CD4-positive, CD25-positive, alpha-beta regulatory T cell (primary cell): ENCODE data around the gene MRPS11. TPM values are rescaled to one million over a fixed set of nuclear protein-coding genes. Genes with fewer than 3 reads are reported as not detected.

Source experiments
- ATAC-seq, 2 donors: fragments of 150-1000 bp; cut with Tn5 transposase; one replicate each; pipeline ENCODE4 v1.10.0; 2021; ENCODE audit warnings: low read depth in 2 of 2, moderate number of reproducible peaks in 2 of 2, moderate library complexity in 1 of 2
- DNase-seq, 3 donors: peaks; one replicate each; pipeline versions ENCODE4 v3.0.0 to v3.0.0-alpha.2; 2012 to 2022; ENCODE audit warnings: mixed read lengths in 1 of 3
- H3K27ac ChIP-seq: one replicate; pipeline ENCODE4 v1.7.0; 2013; ENCODE audit warnings: mild to moderate bottlenecking, low read length; ENCODE audit not compliant: insufficient read depth, poor library complexity, severe bottlenecking
- H3K27me3 ChIP-seq: one replicate; pipeline ENCODE4 v1.7.0; 2013; ENCODE audit warnings: low read length; ENCODE audit not compliant: control insufficient read depth, insufficient read depth
- H3K36me3 ChIP-seq: one replicate; pipeline ENCODE4 v1.7.0; 2013; ENCODE audit warnings: mild to moderate bottlenecking, low read length, moderate library complexity; ENCODE audit not compliant: control insufficient read depth, insufficient read depth
- H3K4me1 ChIP-seq: 2 replicates; pipeline ENCODE4 v1.7.0; 2013; ENCODE audit warnings: mild to moderate bottlenecking, low read length; ENCODE audit not compliant: insufficient read depth, control insufficient read depth, poor library complexity, severe bottlenecking
- H3K4me3 ChIP-seq: one replicate; pipeline ENCODE4 v1.7.0; 2013; ENCODE audit warnings: low read depth, mild to moderate bottlenecking, low read length, moderate library complexity
- H3K9me3 ChIP-seq, 2 experiments: 1 replicate in 1 of 2; 2 replicates in 1 of 2; pipeline ENCODE4 v1.7.0; 2013; ENCODE audit warnings: low read length in 2 of 2, mild to moderate bottlenecking in 1 of 2, moderate library complexity in 1 of 2; ENCODE audit not compliant: control insufficient read depth in 2 of 2
- H3K27ac Mint-ChIP-seq, 3 donors: one replicate each; pipeline ENCODE4 v1.8.0; 2020 to 2022; ENCODE audit warnings: mild to moderate bottlenecking in 3 of 3, mixed read lengths in 3 of 3, moderate library complexity in 2 of 3
- H3K27me3 Mint-ChIP-seq: one replicate; pipeline ENCODE4 v1.8.0; 2022; ENCODE audit warnings: mild to moderate bottlenecking, mixed read lengths
- H3K36me3 Mint-ChIP-seq: one replicate; pipeline ENCODE4 v1.8.0; 2020; ENCODE audit warnings: mixed read lengths
- H3K4me1 Mint-ChIP-seq, 4 donors: one replicate each; pipeline ENCODE4 v1.8.0; 2020 to 2022; ENCODE audit warnings: mixed read lengths in 4 of 4, mild to moderate bottlenecking in 1 of 4
- H3K4me3 Mint-ChIP-seq, 4 donors: one replicate each; pipeline ENCODE4 v1.8.0; 2020 to 2022; ENCODE audit warnings: mild to moderate bottlenecking in 4 of 4, mixed read lengths in 4 of 4, moderate library complexity in 3 of 4
- H3K9me3 Mint-ChIP-seq, 7 donors: one replicate each; pipeline ENCODE4 v1.8.0; 2020 to 2022; ENCODE audit warnings: mixed read lengths in 7 of 7, mild to moderate bottlenecking in 3 of 7, moderate library complexity in 2 of 7
- polyA plus RNA-seq, 4 donors: library from polyadenylated mRNA; unstranded; fragments of 300-500 nt; fragmentation: Illumina TruSeq; gene quantifications; one replicate each; pipeline ENCODE4 v1.2.3, GENCODE V29; 2021
- total RNA-seq: library from RNA; stranded (reverse); gene quantifications from one replicate; pipeline ENCODE4 v1.2.3, GENCODE V29; 2022

Gene MRPS11
- total and polyA plus RNA-seq, 5 donors from 2014 or later = 21.8 to 64.2 (median 58.1) TPM

GRCh38 chr15:88448991-88449461, 18.5 kb upstream of the MRPS11 start:
- Mint-ChIP-seq H3K4me1 (peaks cover 0 to 6% (median 5%) of the 10 kb centered on the region in 4 donors), H3K27ac (no peak overlapping the region), H3K36me3 (no peaks in the 10 kb centered on the region), H3K9me3 (peaks cover 0 to 12% (median 4%) of the 10 kb centered on the region in 7 donors), H3K4me3 (no peak overlapping the region), H3K27me3 (peaks cover 18% of the 10 kb centered on the region)
- H3K27ac ChIP-seq = no peak overlapping the region
- H3K9me3 ChIP-seq = no peaks in the 10 kb centered on the region
- DNase-seq (no peak), ATAC-seq (no peak)
- H3K27me3 ChIP-seq = no peaks in the 10 kb centered on the region
- no peaks in the 10 kb centered on the region for H3K36me3 ChIP-seq
- H3K4me3 ChIP-seq = no peak overlapping the region
- no peaks in the 10 kb centered on the region for H3K4me1 ChIP-seq

GRCh38 chr15:88449581-88449980, 17.9 kb upstream of the MRPS11 start:
- no peak overlapping the region for H3K4me3 ChIP-seq
- peaks cover 0 to 6% (median 2%) of the 10 kb centered on the region in 7 donors for H3K9me3 Mint-ChIP-seq
- H3K27ac Mint-ChIP-seq = no peak overlapping the region
- ATAC-seq (no peak), DNase-seq (no peak)
- peaks cover 0 to 6% (median 5%) of the 10 kb centered on the region in 4 donors for H3K4me1 Mint-ChIP-seq
- no peaks in the 10 kb centered on the region for H3K27me3 ChIP-seq
- H3K4me3 Mint-ChIP-seq = no peak overlapping the region
- H3K27me3 Mint-ChIP-seq = peaks cover 18% of the 10 kb centered on the region
- no peaks in the 10 kb centered on the region for H3K36me3 ChIP-seq
- H3K27ac ChIP-seq = no peak overlapping the region
- H3K4me1 ChIP-seq = no peaks in the 10 kb centered on the region
- H3K36me3 Mint-ChIP-seq = no peaks in the 10 kb centered on the region
- no peaks in the 10 kb centered on the region for H3K9me3 ChIP-seq

DNA sequence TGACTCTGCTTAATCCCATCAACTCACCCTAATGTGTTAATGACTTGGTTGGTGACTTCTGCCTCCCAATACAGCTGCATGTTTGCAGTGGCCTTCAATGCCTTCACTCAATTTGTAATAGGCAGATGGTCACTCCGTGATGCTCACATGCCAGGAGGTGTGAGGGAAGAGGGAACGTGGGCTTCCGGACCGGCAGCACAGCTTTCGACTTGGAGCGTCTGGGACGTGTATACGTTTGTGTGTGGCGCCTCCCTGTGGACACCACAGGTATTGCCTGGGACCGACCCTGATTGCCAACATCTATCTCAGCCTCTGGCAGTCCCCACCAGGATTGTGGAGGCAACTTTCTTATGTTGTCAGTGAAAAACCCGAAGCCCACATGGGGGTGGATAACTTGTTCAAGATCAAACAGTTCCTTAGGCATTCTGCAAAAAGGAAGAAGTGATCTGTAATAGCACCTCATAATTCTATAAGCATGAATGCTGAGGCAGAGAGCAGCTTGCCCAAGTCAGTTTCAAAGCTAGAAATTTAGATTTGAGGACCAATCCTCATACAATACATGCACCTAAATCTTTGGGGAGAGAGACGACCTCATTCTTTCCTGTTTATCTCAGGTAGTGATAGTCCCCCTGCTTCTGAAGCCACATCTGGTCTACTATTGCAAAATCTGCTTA, 17.2 kb upstream of the MRPS11 start:
- no peaks in the 10 kb centered on the region for H3K36me3 ChIP-seq
- H3K9me3 ChIP-seq = no peaks in the 10 kb centered on the region
- ATAC-seq = no peak
- H3K9me3 Mint-ChIP-seq = peaks cover 0 to 6% (median 0%) of the 10 kb centered on the region in 7 donors
- H3K27ac ChIP-seq = no peak overlapping the region
- H3K4me3 Mint-ChIP-seq = no peak overlapping the region
- H3K36me3 Mint-ChIP-seq = no peaks in the 10 kb centered on the region
- peaks cover 18% of the 10 kb centered on the region for H3K27me3 Mint-ChIP-seq
- H3K4me1 Mint-ChIP-seq = peaks cover 0 to 9% (median 5%) of the 10 kb centered on the region in 4 donors
- H3K4me3 ChIP-seq = peak overlapping the region; percentile 28
- H3K27ac Mint-ChIP-seq = no peak overlapping the region
- peak; percentile 20 to 66 (median 30) for DNase-seq
- no peaks in the 10 kb centered on the region for H3K27me3 ChIP-seq
- no peaks in the 10 kb centered on the region for H3K4me1 ChIP-seq

GRCh38 chr15:88453651-88454050, 13.9 kb upstream of the MRPS11 start:
- H3K4me3 ChIP-seq = no peak overlapping the region
- no peak for ATAC-seq
- H3K36me3 ChIP-seq = peaks cover 6% of the 10 kb centered on the region
- H3K9me3 ChIP-seq = no peaks in the 10 kb centered on the region
- peaks cover 0 to 9% (median 4%) of the 10 kb centered on the region in 4 donors for H3K4me1 Mint-ChIP-seq
- DNase-seq = no peak
- no peak overlapping the region for H3K27ac ChIP-seq
- H3K4me1 ChIP-seq = no peaks in the 10 kb centered on the region
- H3K9me3 Mint-ChIP-seq = peaks cover 0 to 4% (median 0%) of the 10 kb centered on the region in 7 donors
- no peak overlapping the region for H3K27ac Mint-ChIP-seq
- H3K27me3 Mint-ChIP-seq = peaks cover 4% of the 10 kb centered on the region
- no peaks in the 10 kb centered on the region for H3K27me3 ChIP-seq
- no peak overlapping the region for H3K4me3 Mint-ChIP-seq
- peaks cover 5% of the 10 kb centered on the region for H3K36me3 Mint-ChIP-seq

- Histone ChIP-seq H3K36me3 (peaks cover 12% of the 10 kb centered on the region), H3K4me1 (no peaks in the 10 kb centered on the region), H3K27ac (no peak overlapping the region), H3K4me3 (no peak overlapping the region), H3K9me3 (no peaks in the 10 kb centered on the region), H3K27me3 (no peaks in the 10 kb centered on the region)
- ATAC-seq (no peak), DNase-seq (no peak)
- Mint-ChIP-seq H3K27me3 (peaks cover 4% of the 10 kb centered on the region), H3K4me1 (peaks cover 0 to 9% (median 4%) of the 10 kb centered on the region in 4 donors), H3K9me3 (peaks cover 0 to 4% (median 0%) of the 10 kb centered on the region in 7 donors), H3K27ac (no peak overlapping the region), H3K36me3 (peaks cover 5% of the 10 kb centered on the region), H3K4me3 (no peak overlapping the region)
These were observed 13.3 kb upstream of the MRPS11 start for GRCh38 chr15:88454236-88454635.

GRCh38 chr15:88454867-88455810, 12.4 kb upstream of the MRPS11 start:
- peak overlapping the region in 1 of 3 donors; percentile 32 for H3K27ac Mint-ChIP-seq
- peak; percentile 66 to 70 for ATAC-seq
- H3K27me3 Mint-ChIP-seq = peaks cover 4% of the 10 kb centered on the region

DNA sequence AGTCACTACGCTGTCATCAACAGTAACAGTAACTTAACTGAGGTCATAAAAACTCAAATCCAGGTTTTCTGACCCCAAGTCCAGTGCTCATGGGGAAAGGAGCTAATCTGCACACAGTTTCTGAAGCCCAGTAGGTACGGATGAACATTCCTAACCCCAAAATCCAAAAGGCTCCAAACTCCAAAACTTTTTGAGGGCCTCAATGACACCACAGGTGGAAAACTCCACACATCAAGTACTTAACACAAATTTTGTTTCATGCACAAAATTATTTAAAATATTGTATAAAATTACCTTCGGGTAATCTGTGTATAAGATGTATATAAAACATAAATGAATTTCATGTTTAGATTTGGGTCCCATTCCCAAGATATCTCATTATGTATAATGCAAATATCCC, 10.8 kb upstream of the MRPS11 start:
- no peak for DNase-seq
- H3K4me1 ChIP-seq = no peaks in the 10 kb centered on the region
- peaks cover 15% of the 10 kb centered on the region for H3K36me3 Mint-ChIP-seq

More at GRCh38 chr15:88454867-88455810, 12.4 kb upstream of the MRPS11 start:
- peak in 1 of 3 donors; percentile 62 for DNase-seq
- Mint-ChIP-seq H3K4me3 (no peak overlapping the region), H3K4me1 (peaks cover 0 to 5% (median 2%) of the 10 kb centered on the region in 4 donors), H3K9me3 (peaks cover 0 to 4% (median 0%) of the 10 kb centered on the region in 7 donors), H3K36me3 (peaks cover 13% of the 10 kb centered on the region)
- Histone ChIP-seq H3K4me3 (no peak overlapping the region), H3K9me3 (no peaks in the 10 kb centered on the region), H3K36me3 (peaks cover 21% of the 10 kb centered on the region), H3K27me3 (no peaks in the 10 kb centered on the region), H3K4me1 (no peaks in the 10 kb centered on the region), H3K27ac (no peak overlapping the region)

More for the DNA sequence above, 10.8 kb upstream of the MRPS11 start:
- Mint-ChIP-seq H3K4me1 (peaks cover 0 to 5% (median 1%) of the 10 kb centered on the region in 4 donors), H3K27ac (no peak overlapping the region), H3K27me3 (peaks cover 4% of the 10 kb centered on the region), H3K9me3 (peaks cover 0 to 4% (median 0%) of the 10 kb centered on the region in 7 donors), H3K4me3 (peak overlapping the region in 1 of 4 donors; percentile 45)
- peaks cover 37% of the 10 kb centered on the region for H3K36me3 ChIP-seq
- no peaks in the 10 kb centered on the region for H3K9me3 ChIP-seq
- H3K27me3 ChIP-seq = no peaks in the 10 kb centered on the region
- ATAC-seq = no peak
- H3K4me3 ChIP-seq = no peak overlapping the region
- H3K27ac ChIP-seq = no peak overlapping the region
